HEK293 (cell line): ENCODE data around the gene MYLK4.
A peak's percentile ranks its signal among the peaks of the same experiment; 100 is the strongest.

Source experiments
- BCL11A ChIP-seq: fragments of 450-650 bp; formaldehyde crosslinking; IDR thresholded peaks from 2 replicates; pipeline ENCODE4 v1.5.1; 2016; ENCODE audit warnings: low read depth, missing biosample characterization, missing genetic modification characterization
- IKZF3 ChIP-seq: fragments of 450-650 bp; IDR thresholded peaks from 2 replicates; pipeline ENCODE4 v1.5.0; 2018; ENCODE audit warnings: missing biosample characterization, mild to moderate bottlenecking, missing genetic modification characterization, moderate library complexity
- SP7 ChIP-seq: fragments of 450-650 bp; formaldehyde crosslinking; IDR thresholded peaks from 2 replicates; pipeline ENCODE4 v1.5.1; 2016; ENCODE audit warnings: missing biosample characterization, missing genetic modification characterization
- ZBTB1 ChIP-seq: fragments of 450-650 bp; formaldehyde crosslinking; IDR thresholded peaks from 2 replicates; pipeline ENCODE4 v1.5.1; 2016; ENCODE audit warnings: missing biosample characterization, missing genetic modification characterization
- ZIC2 ChIP-seq: fragments of 450-650 bp; formaldehyde crosslinking; IDR thresholded peaks from 2 replicates; pipeline ENCODE4 v1.5.1; 2016; ENCODE audit warnings: missing biosample characterization, missing genetic modification characterization
- ZNF112 ChIP-seq: fragments of 450-650 bp; formaldehyde crosslinking; IDR thresholded peaks from 2 replicates; pipeline ENCODE4 v1.5.0; 2017; ENCODE audit warnings: missing biosample characterization, missing genetic modification characterization
- ZNF16 ChIP-seq: fragments of 450-650 bp; formaldehyde crosslinking; IDR thresholded peaks from 2 replicates; pipeline ENCODE4 v1.5.1; 2016; ENCODE audit warnings: low read depth, missing biosample characterization, missing genetic modification characterization
- ZNF2 ChIP-seq: fragments of 450-650 bp; formaldehyde crosslinking; IDR thresholded peaks from 2 replicates; pipeline ENCODE4 v1.5.1; 2016; ENCODE audit warnings: missing biosample characterization, missing genetic modification characterization
- ZNF324 ChIP-seq: fragments of 450-650 bp; formaldehyde crosslinking; IDR thresholded peaks from 2 replicates; pipeline ENCODE4 v1.5.1; 2016; ENCODE audit warnings: missing biosample characterization, missing genetic modification characterization
- ZNF37A ChIP-seq: fragments of 450-650 bp; IDR thresholded peaks from 2 replicates; pipeline ENCODE4 v1.5.1; 2018; ENCODE audit warnings: missing biosample characterization, missing genetic modification characterization
- ZNF530 ChIP-seq: fragments of 450-650 bp; formaldehyde crosslinking; IDR thresholded peaks from 2 replicates; pipeline ENCODE4 v1.5.1; 2016; ENCODE audit warnings: low read depth, missing biosample characterization, missing genetic modification characterization
- ZNF544 ChIP-seq: fragments of 450-650 bp; formaldehyde crosslinking; IDR thresholded peaks from 2 replicates; pipeline ENCODE4 v1.5.0; 2017; ENCODE audit warnings: missing biosample characterization, missing genetic modification characterization
- ZNF549 ChIP-seq: fragments of 450-650 bp; IDR thresholded peaks from 2 replicates; pipeline ENCODE4 v1.5.1; 2018; ENCODE audit warnings: missing biosample characterization, missing genetic modification characterization, mild to moderate bottlenecking, inconsistent platforms, moderate library complexity
- ZNF843 ChIP-seq: fragments of 450-650 bp; formaldehyde crosslinking; IDR thresholded peaks from 2 replicates; pipeline ENCODE4 v1.5.1; 2016; ENCODE audit warnings: missing biosample characterization, missing genetic modification characterization
- TF ChIP-seq, protein P1 (sequence below): fragments of 450-650 bp; formaldehyde crosslinking; IDR thresholded peaks from 2 replicates; pipeline ENCODE4 v1.5.1; 2016; ENCODE audit warnings: missing biosample characterization, missing genetic modification characterization
- TF ChIP-seq, protein P2 (sequence below): fragments of 450-650 bp; formaldehyde crosslinking; IDR thresholded peaks from 2 replicates; pipeline ENCODE4 v1.5.1; 2016; ENCODE audit warnings: missing biosample characterization, missing genetic modification characterization
- TF ChIP-seq, protein P3 (sequence below): fragments of 450-650 bp; formaldehyde crosslinking; IDR thresholded peaks from 2 replicates; pipeline ENCODE4 v1.5.1; 2016; ENCODE audit warnings: missing biosample characterization, missing genetic modification characterization, low read depth
- TF ChIP-seq, protein P4 (sequence below): fragments of 450-650 bp; formaldehyde crosslinking; IDR thresholded peaks from 2 replicates; pipeline ENCODE4 v1.5.1; 2016; ENCODE audit warnings: missing biosample characterization, missing genetic modification characterization
- TF ChIP-seq, protein P5 (sequence below): fragments of 450-650 bp; formaldehyde crosslinking; IDR thresholded peaks from 2 replicates; pipeline ENCODE4 v1.5.1; 2016; ENCODE audit warnings: missing biosample characterization, missing genetic modification characterization
- TF ChIP-seq, protein P6 (sequence below): fragments of 450-650 bp; formaldehyde crosslinking; IDR thresholded peaks from 2 replicates; pipeline ENCODE4 v1.5.1; 2017; ENCODE audit warnings: missing biosample characterization, missing genetic modification characterization
- TF ChIP-seq, protein P7 (sequence below): fragments of 450-650 bp; formaldehyde crosslinking; IDR thresholded peaks from 2 replicates; pipeline ENCODE4 v1.5.1; 2017; ENCODE audit warnings: missing biosample characterization, missing genetic modification characterization
- TF ChIP-seq, protein P8 (sequence below): fragments of 450-650 bp; formaldehyde crosslinking; IDR thresholded peaks from 2 replicates; pipeline ENCODE4 v1.5.1; 2016; ENCODE audit warnings: missing biosample characterization, missing genetic modification characterization
- TF ChIP-seq, protein P9 (sequence below): fragments of 450-650 bp; formaldehyde crosslinking; IDR thresholded peaks from 2 replicates; pipeline ENCODE4 v1.5.1; 2017; ENCODE audit warnings: missing biosample characterization, missing genetic modification characterization

MYLK4 gene

DNA sequence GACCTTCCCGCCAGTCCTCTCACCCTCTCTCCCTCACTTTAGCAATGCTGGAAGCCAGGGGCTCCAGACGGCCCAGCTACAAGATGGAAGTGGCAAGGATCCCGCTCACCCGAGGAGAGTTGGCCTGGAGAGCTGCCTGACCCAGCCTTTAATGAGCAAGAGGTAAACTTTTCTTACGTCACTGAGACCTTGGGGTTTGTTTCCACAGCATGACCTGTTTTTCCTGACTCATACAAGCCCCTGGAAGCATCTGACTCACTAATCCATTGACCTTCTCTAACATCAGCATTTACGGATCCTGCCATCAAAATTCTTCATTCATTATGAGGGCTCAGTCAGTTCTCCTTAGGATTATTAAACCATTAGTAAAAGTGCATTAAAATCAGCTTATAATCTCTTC, 120.4 kb downstream of the MYLK4 start (continued):
- TF ChIP-seq, protein P1, sequence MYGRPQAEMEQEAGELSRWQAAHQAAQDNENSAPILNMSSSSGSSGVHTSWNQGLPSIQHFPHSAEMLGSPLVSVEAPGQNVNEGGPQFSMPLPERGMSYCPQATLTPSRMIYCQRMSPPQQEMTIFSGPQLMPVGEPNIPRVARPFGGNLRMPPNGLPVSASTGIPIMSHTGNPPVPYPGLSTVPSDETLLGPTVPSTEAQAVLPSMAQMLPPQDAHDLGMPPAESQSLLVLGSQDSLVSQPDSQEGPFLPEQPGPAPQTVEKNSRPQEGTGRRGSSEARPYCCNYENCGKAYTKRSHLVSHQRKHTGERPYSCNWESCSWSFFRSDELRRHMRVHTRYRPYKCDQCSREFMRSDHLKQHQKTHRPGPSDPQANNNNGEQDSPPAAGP (tag by site-specific recombination): peak; percentile 79; the same call in 1 of the 2 replicates
- TF ChIP-seq ZNF37A (tag by site-specific recombination): no peak
- no peak for TF ChIP-seq ZNF324 (tag by site-specific recombination)
- peak; percentile 65 for TF ChIP-seq SP7 (tag by site-specific recombination)
- TF ChIP-seq BCL11A (tag by site-specific recombination): no peak
- TF ChIP-seq ZNF843 (tag by site-specific recombination): no peak
- TF ChIP-seq, protein P2, sequence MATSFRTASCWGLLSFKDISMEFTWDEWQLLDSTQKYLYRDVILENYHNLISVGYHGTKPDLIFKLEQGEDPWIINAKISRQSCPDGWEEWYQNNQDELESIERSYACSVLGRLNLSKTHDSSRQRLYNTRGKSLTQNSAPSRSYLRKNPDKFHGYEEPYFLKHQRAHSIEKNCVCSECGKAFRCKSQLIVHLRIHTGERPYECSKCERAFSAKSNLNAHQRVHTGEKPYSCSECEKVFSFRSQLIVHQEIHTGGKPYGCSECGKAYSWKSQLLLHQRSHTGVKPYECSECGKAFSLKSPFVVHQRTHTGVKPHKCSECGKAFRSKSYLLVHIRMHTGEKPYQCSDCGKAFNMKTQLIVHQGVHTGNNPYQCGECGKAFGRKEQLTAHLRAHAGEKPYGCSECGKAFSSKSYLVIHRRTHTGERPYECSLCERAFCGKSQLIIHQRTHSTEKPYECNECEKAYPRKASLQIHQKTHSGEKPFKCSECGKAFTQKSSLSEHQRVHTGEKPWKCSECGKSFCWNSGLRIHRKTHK (tag by site-specific recombination): no peak
- TF ChIP-seq ZNF530 (tag by site-specific recombination): no peak
- TF ChIP-seq, protein P3, sequence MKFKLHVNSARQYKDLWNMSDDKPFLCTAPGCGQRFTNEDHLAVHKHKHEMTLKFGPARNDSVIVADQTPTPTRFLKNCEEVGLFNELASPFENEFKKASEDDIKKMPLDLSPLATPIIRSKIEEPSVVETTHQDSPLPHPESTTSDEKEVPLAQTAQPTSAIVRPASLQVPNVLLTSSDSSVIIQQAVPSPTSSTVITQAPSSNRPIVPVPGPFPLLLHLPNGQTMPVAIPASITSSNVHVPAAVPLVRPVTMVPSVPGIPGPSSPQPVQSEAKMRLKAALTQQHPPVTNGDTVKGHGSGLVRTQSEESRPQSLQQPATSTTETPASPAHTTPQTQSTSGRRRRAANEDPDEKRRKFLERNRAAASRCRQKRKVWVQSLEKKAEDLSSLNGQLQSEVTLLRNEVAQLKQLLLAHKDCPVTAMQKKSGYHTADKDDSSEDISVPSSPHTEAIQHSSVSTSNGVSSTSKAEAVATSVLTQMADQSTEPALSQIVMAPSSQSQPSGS (tag by site-specific recombination): peak; percentile 70; the same call in 1 of the 2 replicates
- TF ChIP-seq, protein P4, sequence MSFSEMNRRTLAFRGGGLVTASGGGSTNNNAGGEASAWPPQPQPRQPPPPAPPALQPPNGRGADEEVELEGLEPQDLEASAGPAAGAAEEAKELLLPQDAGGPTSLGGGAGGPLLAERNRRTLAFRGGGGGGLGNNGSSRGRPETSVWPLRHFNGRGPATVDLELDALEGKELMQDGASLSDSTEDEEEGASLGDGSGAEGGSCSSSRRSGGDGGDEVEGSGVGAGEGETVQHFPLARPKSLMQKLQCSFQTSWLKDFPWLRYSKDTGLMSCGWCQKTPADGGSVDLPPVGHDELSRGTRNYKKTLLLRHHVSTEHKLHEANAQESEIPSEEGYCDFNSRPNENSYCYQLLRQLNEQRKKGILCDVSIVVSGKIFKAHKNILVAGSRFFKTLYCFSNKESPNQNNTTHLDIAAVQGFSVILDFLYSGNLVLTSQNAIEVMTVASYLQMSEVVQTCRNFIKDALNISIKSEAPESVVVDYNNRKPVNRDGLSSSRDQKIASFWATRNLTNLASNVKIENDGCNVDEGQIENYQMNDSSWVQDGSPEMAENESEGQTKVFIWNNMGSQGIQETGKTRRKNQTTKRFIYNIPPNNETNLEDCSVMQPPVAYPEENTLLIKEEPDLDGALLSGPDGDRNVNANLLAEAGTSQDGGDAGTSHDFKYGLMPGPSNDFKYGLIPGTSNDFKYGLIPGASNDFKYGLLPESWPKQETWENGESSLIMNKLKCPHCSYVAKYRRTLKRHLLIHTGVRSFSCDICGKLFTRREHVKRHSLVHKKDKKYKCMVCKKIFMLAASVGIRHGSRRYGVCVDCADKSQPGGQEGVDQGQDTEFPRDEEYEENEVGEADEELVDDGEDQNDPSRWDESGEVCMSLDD (tag by site-specific recombination): peak; percentile 37; the same call in 1 of the 2 replicates
- no peak for TF ChIP-seq ZBTB1 (tag by site-specific recombination)
- TF ChIP-seq, protein P5, sequence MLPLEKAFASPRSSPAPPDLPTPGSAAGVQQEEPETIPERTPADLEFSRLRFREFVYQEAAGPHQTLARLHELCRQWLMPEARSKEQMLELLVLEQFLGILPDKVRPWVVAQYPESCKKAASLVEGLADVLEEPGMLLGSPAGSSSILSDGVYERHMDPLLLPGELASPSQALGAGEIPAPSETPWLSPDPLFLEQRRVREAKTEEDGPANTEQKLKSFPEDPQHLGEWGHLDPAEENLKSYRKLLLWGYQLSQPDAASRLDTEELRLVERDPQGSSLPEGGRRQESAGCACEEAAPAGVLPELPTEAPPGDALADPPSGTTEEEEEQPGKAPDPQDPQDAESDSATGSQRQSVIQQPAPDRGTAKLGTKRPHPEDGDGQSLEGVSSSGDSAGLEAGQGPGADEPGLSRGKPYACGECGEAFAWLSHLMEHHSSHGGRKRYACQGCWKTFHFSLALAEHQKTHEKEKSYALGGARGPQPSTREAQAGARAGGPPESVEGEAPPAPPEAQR (tag by site-specific recombination): no peak
- TF ChIP-seq ZNF112 (tag by site-specific recombination): no peak
- TF ChIP-seq ZNF549: no peak
- TF ChIP-seq ZNF16: no peak
- no peak for TF ChIP-seq IKZF3
- TF ChIP-seq ZNF544 (tag by site-specific recombination): no peak
- TF ChIP-seq, protein P6, sequence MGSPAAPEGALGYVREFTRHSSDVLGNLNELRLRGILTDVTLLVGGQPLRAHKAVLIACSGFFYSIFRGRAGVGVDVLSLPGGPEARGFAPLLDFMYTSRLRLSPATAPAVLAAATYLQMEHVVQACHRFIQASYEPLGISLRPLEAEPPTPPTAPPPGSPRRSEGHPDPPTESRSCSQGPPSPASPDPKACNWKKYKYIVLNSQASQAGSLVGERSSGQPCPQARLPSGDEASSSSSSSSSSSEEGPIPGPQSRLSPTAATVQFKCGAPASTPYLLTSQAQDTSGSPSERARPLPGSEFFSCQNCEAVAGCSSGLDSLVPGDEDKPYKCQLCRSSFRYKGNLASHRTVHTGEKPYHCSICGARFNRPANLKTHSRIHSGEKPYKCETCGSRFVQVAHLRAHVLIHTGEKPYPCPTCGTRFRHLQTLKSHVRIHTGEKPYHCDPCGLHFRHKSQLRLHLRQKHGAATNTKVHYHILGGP (tag by site-specific recombination): no peak
- TF ChIP-seq ZIC2 (tag by site-specific recombination): peak; percentile 79
- no peak for TF ChIP-seq ZNF2 (tag by site-specific recombination)
- TF ChIP-seq, protein P7, sequence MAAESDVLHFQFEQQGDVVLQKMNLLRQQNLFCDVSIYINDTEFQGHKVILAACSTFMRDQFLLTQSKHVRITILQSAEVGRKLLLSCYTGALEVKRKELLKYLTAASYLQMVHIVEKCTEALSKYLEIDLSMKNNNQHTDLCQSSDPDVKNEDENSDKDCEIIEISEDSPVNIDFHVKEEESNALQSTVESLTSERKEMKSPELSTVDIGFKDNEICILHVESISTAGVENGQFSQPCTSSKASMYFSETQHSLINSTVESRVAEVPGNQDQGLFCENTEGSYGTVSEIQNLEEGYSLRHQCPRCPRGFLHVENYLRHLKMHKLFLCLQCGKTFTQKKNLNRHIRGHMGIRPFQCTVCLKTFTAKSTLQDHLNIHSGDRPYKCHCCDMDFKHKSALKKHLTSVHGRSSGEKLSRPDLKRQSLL: no peak
- TF ChIP-seq, protein P8, sequence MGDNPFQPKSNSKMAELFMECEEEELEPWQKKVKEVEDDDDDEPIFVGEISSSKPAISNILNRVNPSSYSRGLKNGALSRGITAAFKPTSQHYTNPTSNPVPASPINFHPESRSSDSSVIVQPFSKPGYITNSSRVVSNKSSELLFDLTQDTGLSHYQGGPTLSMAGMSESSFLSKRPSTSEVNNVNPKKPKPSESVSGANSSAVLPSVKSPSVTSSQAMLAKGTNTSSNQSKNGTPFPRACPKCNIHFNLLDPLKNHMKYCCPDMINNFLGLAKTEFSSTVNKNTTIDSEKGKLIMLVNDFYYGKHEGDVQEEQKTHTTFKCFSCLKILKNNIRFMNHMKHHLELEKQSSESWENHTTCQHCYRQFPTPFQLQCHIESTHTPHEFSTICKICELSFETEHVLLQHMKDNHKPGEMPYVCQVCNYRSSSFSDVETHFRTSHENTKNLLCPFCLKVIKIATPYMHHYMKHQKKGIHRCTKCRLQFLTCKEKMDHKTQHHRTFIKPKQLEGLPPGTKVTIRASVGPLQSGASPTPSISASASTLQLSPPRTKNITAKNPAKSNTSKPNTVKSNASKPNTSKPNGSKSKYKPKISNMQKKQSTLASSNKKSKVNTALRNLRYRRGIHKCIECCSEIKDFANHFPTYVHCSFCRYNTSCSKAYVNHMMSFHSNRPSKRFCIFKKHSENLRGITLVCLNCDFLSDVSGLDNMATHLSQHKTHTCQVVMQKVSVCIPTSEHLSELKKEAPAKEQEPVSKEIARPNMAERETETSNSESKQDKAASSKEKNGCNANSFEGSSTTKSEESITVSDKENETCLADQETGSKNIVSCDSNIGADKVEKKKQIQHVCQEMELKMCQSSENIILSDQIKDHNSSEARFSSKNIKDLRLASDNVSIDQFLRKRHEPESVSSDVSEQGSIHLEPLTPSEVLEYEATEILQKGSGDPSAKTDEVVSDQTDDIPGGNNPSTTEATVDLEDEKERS (tag by site-specific recombination): no peak
- TF ChIP-seq, protein P9, sequence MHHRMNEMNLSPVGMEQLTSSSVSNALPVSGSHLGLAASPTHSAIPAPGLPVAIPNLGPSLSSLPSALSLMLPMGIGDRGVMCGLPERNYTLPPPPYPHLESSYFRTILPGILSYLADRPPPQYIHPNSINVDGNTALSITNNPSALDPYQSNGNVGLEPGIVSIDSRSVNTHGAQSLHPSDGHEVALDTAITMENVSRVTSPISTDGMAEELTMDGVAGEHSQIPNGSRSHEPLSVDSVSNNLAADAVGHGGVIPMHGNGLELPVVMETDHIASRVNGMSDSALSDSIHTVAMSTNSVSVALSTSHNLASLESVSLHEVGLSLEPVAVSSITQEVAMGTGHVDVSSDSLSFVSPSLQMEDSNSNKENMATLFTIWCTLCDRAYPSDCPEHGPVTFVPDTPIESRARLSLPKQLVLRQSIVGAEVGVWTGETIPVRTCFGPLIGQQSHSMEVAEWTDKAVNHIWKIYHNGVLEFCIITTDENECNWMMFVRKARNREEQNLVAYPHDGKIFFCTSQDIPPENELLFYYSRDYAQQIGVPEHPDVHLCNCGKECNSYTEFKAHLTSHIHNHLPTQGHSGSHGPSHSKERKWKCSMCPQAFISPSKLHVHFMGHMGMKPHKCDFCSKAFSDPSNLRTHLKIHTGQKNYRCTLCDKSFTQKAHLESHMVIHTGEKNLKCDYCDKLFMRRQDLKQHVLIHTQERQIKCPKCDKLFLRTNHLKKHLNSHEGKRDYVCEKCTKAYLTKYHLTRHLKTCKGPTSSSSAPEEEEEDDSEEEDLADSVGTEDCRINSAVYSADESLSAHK (tag by site-specific recombination): no peak
